K562 (cell line): ENCODE measurements around the gene USP31. TPM values are rescaled to one million over a fixed set of nuclear protein-coding genes. Genes with fewer than 3 reads are reported as not detected.

Source experiments
- ATAC-seq: fragments of 200-7000 bp; cut with Tn5 transposase; 3 replicates; pipeline ENCODE4 v1.9.1; 2020; ENCODE audit warnings: moderate library complexity
- BruUV-seq: library from RNA; stranded (reverse); fragments of 400-500 nt; replicated peaks from 2 replicates; lab custom pipeline; 2021; lab: Mats Ljungman, UMichigan
- CTCF ChIA-PET: fragments of 300-600 bp; formaldehyde crosslinking; extraction: SDS; loops from one replicate; lab custom pipeline; 2021; ENCODE audit warnings: low intra/inter-chr PET ratio; lab: Yijun Ruan, JAX
- POLR2A ChIA-PET: fragments of 300-600, 350-650 bp; sonication (Branson Sonifier 250); formaldehyde crosslinking; extraction: SDS; loops from one replicate; lab custom pipeline; 2021; ENCODE audit warnings: antibody characterized with exemption, inconsistent platforms; lab: Yijun Ruan, JAX
- DNase-seq, 4 experiments: peaks; one replicate each; pipeline versions ENCODE4 v3.0.0 to v3.0.0-alpha.2; 2011 to 2018; ENCODE audit warnings: low spot score in 3 of 4, mixed read lengths in 3 of 4; ENCODE audit errors: extremely low read depth in 1 of 4
- FAIRE-seq: peaks from 2 replicates; lab custom pipeline; 2011; peaks lifted over from hg19 to GRCh38; lab: Jason Lieb, UNC
- H2AFZ ChIP-seq: 2 replicates; pipeline ENCODE4 v1.6.0; 2011; ENCODE audit warnings: low read depth, low read length, control low read depth, inconsistent platforms
- H3K27ac ChIP-seq: fragments of 200-600 bp; 3 replicates; pipeline ENCODE4 v1.8.0; 2011; ENCODE audit warnings: low read depth, mild to moderate bottlenecking, control low read depth, inconsistent platforms, low read length, moderate library complexity, mixed read lengths; ENCODE audit errors: extremely low read depth
- H3K27me3 ChIP-seq, 2 experiments: fragments of 300-600 bp in 1 of 2; 2 replicates in 1 of 2; 3 replicates in 1 of 2; pipeline versions ENCODE4 v1.6.0 to v1.8.0; 2011; ENCODE audit warnings: inconsistent platforms in 2 of 2, low read length in 2 of 2, mild to moderate bottlenecking in 1 of 2, mixed read lengths in 1 of 2, moderate library complexity in 1 of 2; ENCODE audit not compliant: control insufficient read depth in 2 of 2, insufficient read depth in 2 of 2
- H3K36me3 ChIP-seq: fragments of 300-600 bp; 3 replicates; pipeline ENCODE4 v1.8.0; 2011; ENCODE audit warnings: mild to moderate bottlenecking, low read length, inconsistent platforms; ENCODE audit not compliant: control insufficient read depth, insufficient read depth
- H3K4me1 ChIP-seq, 2 experiments: fragments of 200-600 bp in 1 of 2; replicated peaks in 1 of 2; 2 replicates in 1 of 2; 3 replicates in 1 of 2; pipeline versions ENCODE4 v1.5.1 to v1.8.0; 2011; ENCODE audit warnings: inconsistent platforms in 2 of 2, low read length in 2 of 2, mild to moderate bottlenecking in 1 of 2, mixed read lengths in 1 of 2, moderate library complexity in 1 of 2; ENCODE audit not compliant: control insufficient read depth in 2 of 2, insufficient read depth in 2 of 2
- H3K4me2 ChIP-seq: 2 replicates; pipeline ENCODE4 v1.6.1; 2011; ENCODE audit warnings: low read length, control low read depth, inconsistent platforms, mixed read lengths; ENCODE audit not compliant: insufficient read depth
- H3K4me3 ChIP-seq: fragments of 200-600 bp; sonication (generic), shearing (Covaris generic); 2 replicates; pipeline ENCODE4 v1.5.1; 2016; ENCODE audit warnings: control low read depth, inconsistent platforms
- H3K79me2 ChIP-seq: fragments of 200-600 bp; 3 replicates; pipeline ENCODE4 v1.8.0; 2011; ENCODE audit warnings: low read length, inconsistent platforms; ENCODE audit not compliant: control insufficient read depth, insufficient read depth
- H3K9ac ChIP-seq, 2 experiments: 2 replicates each; pipeline versions ENCODE4 v1.6.0 to v1.6.1; 2011; ENCODE audit warnings: low read depth in 2 of 2, low read length in 2 of 2, control low read depth in 1 of 2, inconsistent platforms in 1 of 2, mild to moderate bottlenecking in 1 of 2, mixed read lengths in 1 of 2; ENCODE audit not compliant: insufficient read depth in 1 of 2
- H3K9me1 ChIP-seq: one replicate; pipeline ENCODE4 v1.6.0; 2011; ENCODE audit warnings: inconsistent platforms, mild to moderate bottlenecking, low read length, moderate library complexity; ENCODE audit not compliant: control insufficient read depth, insufficient read depth
- H3K9me3 ChIP-seq: replicated peaks from 2 replicates; pipeline ENCODE4 v1.5.1; 2011; ENCODE audit warnings: low read depth, low read length, inconsistent platforms; ENCODE audit not compliant: control insufficient read depth, insufficient read depth
- H4K20me1 ChIP-seq: replicated peaks from 2 replicates; pipeline ENCODE4 v1.6.1; 2011; ENCODE audit warnings: low read length, inconsistent platforms, mixed read lengths; ENCODE audit not compliant: control insufficient read depth, insufficient read depth
- ZNF224 ChIP-seq: sonication (generic); formaldehyde crosslinking; IDR thresholded peaks from 2 replicates; pipeline ENCODE4 v1.8.0; 2022; ENCODE audit warnings: mild to moderate bottlenecking, missing genetic modification reagents
- WGBS: fragments of 100-300 bp; shearing (Covaris generic); methylation state at CpG from one replicate; pipeline ENCODE4 v1.1.6; 2016; ENCODE audit warnings: low coverage, mixed read lengths; ENCODE audit not compliant: insufficient coverage; ENCODE audit errors: missing lambda C conversion rate; 5-methylcytosine and 5-hydroxymethylcytosine counted together
- in situ Hi-C: fragments of 300-500 bp; cut with MboI; formaldehyde crosslinking; loops from 4 replicates; pipeline ENCODE4 v1.15.0; 2018; ENCODE audit warnings: inconsistent platforms, mixed read lengths
- intact Hi-C: fragments of 100-400 bp; cut with micrococcal nuclease; formaldehyde crosslinking; loops from 2 replicates; pipeline ENCODE4 v1.14.2; 2022
- polyA plus RNA-seq, 8 experiments: library from polyadenylated mRNA; depleted of rRNA in 4 of 8; stranded (reverse) in 5 of 8; unstranded in 3 of 8; fragments of >200 nt; fragmentation: Nextera tagmentation in 2 of 8; fragmentation: Illumina TruSeq in 1 of 8; extraction: Ambion mirVana in 2 of 8; extraction: Trizol in 1 of 8; gene quantifications; 2 replicates each; pipeline versions ENCODE4 v1.2.1 to v1.2.3, GENCODE V29; 2011 to 2014; ENCODE audit warnings: inconsistent platforms in 1 of 8, missing spikeins in 1 of 8
- total RNA-seq, 7 experiments: library from RNA; depleted of rRNA in 6 of 7; stranded (reverse); fragments of >200 nt in 6 of 7; fragmentation: Illumina TruSeq in 2 of 7; extraction: Trizol in 2 of 7; gene quantifications; 2 replicates each; pipeline versions ENCODE4 v1.2.1 to v1.2.3, GENCODE V29; 2011 to 2021; ENCODE audit warnings: low replicate concordance in 1 of 7
- TF ChIP-seq, protein P1 (sequence below), 3 experiments: IDR thresholded peaks in 2 of 3; conservative IDR thresholded peaks in 1 of 3; 2 replicates each; pipeline ENCODE4 v1.5.1; 2011 to 2012; ENCODE audit warnings: low read length in 3 of 3, mild to moderate bottlenecking in 3 of 3, control low read depth in 2 of 3, improper control_type of control experiment in 1 of 3, inconsistent platforms in 1 of 3, low read depth in 1 of 3, mixed read lengths in 1 of 3, moderate library complexity in 1 of 3; ENCODE audit not compliant: insufficient read depth in 2 of 3

USP31 gene
- total and polyA plus RNA-seq, 9 of the 15 experiments (the other 6 are each of a cell fraction or from before 2014, with no cell fraction given): 0.56 to 4.9 (median 2.9) TPM

GRCh38 chr16:23072769-23073549 is 76.3 kb downstream of the USP31 start:
- no TSS peak for BruUV-seq
- intact Hi-C loops: no loop called here
- FAIRE-seq (no peak), DNase-seq (peak in 1 of 4 experiments; percentile 19), ATAC-seq (no peak)
- TF ChIP-seq ZNF224: no peak
- TF ChIP-seq, protein P1, sequence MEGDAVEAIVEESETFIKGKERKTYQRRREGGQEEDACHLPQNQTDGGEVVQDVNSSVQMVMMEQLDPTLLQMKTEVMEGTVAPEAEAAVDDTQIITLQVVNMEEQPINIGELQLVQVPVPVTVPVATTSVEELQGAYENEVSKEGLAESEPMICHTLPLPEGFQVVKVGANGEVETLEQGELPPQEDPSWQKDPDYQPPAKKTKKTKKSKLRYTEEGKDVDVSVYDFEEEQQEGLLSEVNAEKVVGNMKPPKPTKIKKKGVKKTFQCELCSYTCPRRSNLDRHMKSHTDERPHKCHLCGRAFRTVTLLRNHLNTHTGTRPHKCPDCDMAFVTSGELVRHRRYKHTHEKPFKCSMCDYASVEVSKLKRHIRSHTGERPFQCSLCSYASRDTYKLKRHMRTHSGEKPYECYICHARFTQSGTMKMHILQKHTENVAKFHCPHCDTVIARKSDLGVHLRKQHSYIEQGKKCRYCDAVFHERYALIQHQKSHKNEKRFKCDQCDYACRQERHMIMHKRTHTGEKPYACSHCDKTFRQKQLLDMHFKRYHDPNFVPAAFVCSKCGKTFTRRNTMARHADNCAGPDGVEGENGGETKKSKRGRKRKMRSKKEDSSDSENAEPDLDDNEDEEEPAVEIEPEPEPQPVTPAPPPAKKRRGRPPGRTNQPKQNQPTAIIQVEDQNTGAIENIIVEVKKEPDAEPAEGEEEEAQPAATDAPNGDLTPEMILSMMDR (IDR thresholded peaks at IDR 0.05 in 2 of 3, conservative IDR thresholded peaks at IDR 0.05 in 1 of 3; ENCODE audit: insufficient read depth in 2 of 3, low read depth in 1 of 3, low read length in 3 of 3): 0 out of 6 replicates have a peak, but pooled peaks of 1 of the 3 experiments have one; percentile 21
- H3K27me3 ChIP-seq: no peaks in the 10 kb centered on the region
- H3K4me1 ChIP-seq: no peaks in the 10 kb centered on the region
- H3K4me3 ChIP-seq: no peak overlapping the region
- H3K4me2 ChIP-seq: no peak overlapping the region
- WGBS: 74% methylated on average over 9 of the region's 9 CpGs
- no peak overlapping the region for H2AFZ ChIP-seq
- in situ Hi-C loops: no loop called here
- no peak overlapping the region for H3K27ac ChIP-seq
- no peaks in the 10 kb centered on the region for H3K9me1 ChIP-seq
- no peaks in the 10 kb centered on the region for H3K79me2 ChIP-seq
- CTCF ChIA-PET: no interaction called here
- no peak overlapping the region for H3K9ac ChIP-seq
- no peaks in the 10 kb centered on the region for H4K20me1 ChIP-seq
- POLR2A ChIA-PET: no interaction called here
- no peaks in the 10 kb centered on the region for H3K9me3 ChIP-seq
- H3K36me3 ChIP-seq: peaks cover 31% of the 10 kb centered on the region; the same call in 2 of the 3 replicates
